Adrenal gland (tissue), 5 donors: Measurements from ENCODE around the gene SNRNP27.

Experiments
- CTCF ChIP-seq, 6 experiments: fragments of 450-650 bp in 4 of 6; fragments of 200-600 bp in 2 of 6; sonication (generic) in 1 of 6; IDR thresholded peaks; 1 replicate in 5 of 6; 2 replicates in 1 of 6; pipeline versions ENCODE4 v1.5.1 to v1.8.0; 2016 to 2021; ENCODE audit warnings: antibody characterized with exemption in 6 of 6, mild to moderate bottlenecking in 2 of 6, moderate library complexity in 1 of 6
- POLR2A ChIP-seq, 2 donors: fragments of 450-650 bp; IDR thresholded peaks; one replicate each; pipeline ENCODE4 v1.6.1; 2017; ENCODE audit warnings: antibody characterized with exemption in 2 of 2, mild to moderate bottlenecking in 2 of 2, moderate library complexity in 1 of 2
- donor health status: DM: no; HTN: no; CAD: no.

GRCh38 chr2:69933839-69934613 lies 40.3 kb downstream of the SNRNP27 start:
- TF ChIP-seq POLR2A (IDR thresholded peaks at IDR 0.05): no peak
- TF ChIP-seq CTCF (IDR thresholded peaks at IDR 0.05): no peak
